ENCODE data around the gene PCSK5. TPM values are rescaled to one million over a fixed set of nuclear protein-coding genes. Genes with fewer than 3 reads are reported as not detected.
"Not testable (repeated sequence)": the region's sequence is repeated elsewhere in the genome, so short reads cannot be mapped to it uniquely, and the experiment has no call there.

The PCSK5 gene
- total RNA-seq, 1 experiment from 2014 or later = 13.3 TPM

GRCh38 chr9:76296561-76297310, 406.3 kb downstream of the PCSK5 start:
- DNase-seq (ENCODE audit: extremely low read depth, low read depth) = no peak

- DNase-seq (ENCODE audit: extremely low read depth, low read depth) = no peak
Measured at GRCh38 chr9:76297721-76298239, 407.3 kb downstream of the PCSK5 start.

GRCh38 chr9:76298521-76299144, 408.2 kb downstream of the PCSK5 start:
- no peak for DNase-seq (ENCODE audit: extremely low read depth, low read depth)

- DNase-seq (ENCODE audit: extremely low read depth, low read depth) = no peak
Measured at GRCh38 chr9:76302543-76302942, 412.1 kb downstream of the PCSK5 start.

GRCh38 chr9:76302947-76303550, 412.6 kb downstream of the PCSK5 start:
- peak; percentile 56 for DNase-seq (ENCODE audit: extremely low read depth, low read depth)

GRCh38 chr9:76307047-76307446, 416.6 kb downstream of the PCSK5 start:
- not testable (repeated sequence) for DNase-seq (ENCODE audit: extremely low read depth, low read depth)

- no peak for DNase-seq (ENCODE audit: extremely low read depth, low read depth)
Measured at GRCh38 chr9:76310577-76310976, 420.1 kb downstream of the PCSK5 start.

- DNase-seq (ENCODE audit: extremely low read depth, low read depth) = no peak
Measured at GRCh38 chr9:76310991-76311390, 420.5 kb downstream of the PCSK5 start.

- no peak for DNase-seq (ENCODE audit: extremely low read depth, low read depth)
Measured at GRCh38 chr9:76311537-76311936, 421.1 kb downstream of the PCSK5 start.

- no peak for DNase-seq (ENCODE audit: extremely low read depth, low read depth)
Measured at GRCh38 chr9:76313771-76314170, 423.3 kb downstream of the PCSK5 start.

- no peak for DNase-seq (ENCODE audit: extremely low read depth, low read depth)
Measured at GRCh38 chr9:76314321-76314720, 423.8 kb downstream of the PCSK5 start.

GRCh38 chr9:76316069-76316468, 425.6 kb downstream of the PCSK5 start:
- DNase-seq (ENCODE audit: extremely low read depth, low read depth) = no peak

- not testable (repeated sequence) for DNase-seq (ENCODE audit: extremely low read depth, low read depth)
Measured at GRCh38 chr9:76319466-76319865, 429.0 kb downstream of the PCSK5 start.

- DNase-seq (ENCODE audit: extremely low read depth, low read depth) = no peak
Measured at GRCh38 chr9:76321195-76321828, 430.8 kb downstream of the PCSK5 start.

GRCh38 chr9:76322810-76323209, 432.3 kb downstream of the PCSK5 start:
- no peak for DNase-seq (ENCODE audit: extremely low read depth, low read depth)

- DNase-seq (ENCODE audit: extremely low read depth, low read depth) = no peak
Measured at GRCh38 chr9:76323490-76323889, 433.0 kb downstream of the PCSK5 start.

GRCh38 chr9:76324030-76324429, 433.6 kb downstream of the PCSK5 start:
- not testable (repeated sequence) for DNase-seq (ENCODE audit: extremely low read depth, low read depth)

GRCh38 chr9:76330034-76330433, 439.6 kb downstream of the PCSK5 start:
- DNase-seq (ENCODE audit: extremely low read depth, low read depth) = no peak

- no peak for DNase-seq (ENCODE audit: extremely low read depth, low read depth)
Measured at GRCh38 chr9:76333388-76333787, 442.9 kb downstream of the PCSK5 start.

- DNase-seq (ENCODE audit: extremely low read depth, low read depth) = no peak
Measured at GRCh38 chr9:76333964-76334363, 443.5 kb downstream of the PCSK5 start.

GRCh38 chr9:76336027-76336426, 445.6 kb downstream of the PCSK5 start:
- DNase-seq (ENCODE audit: extremely low read depth, low read depth) = no peak
